GM06990 (cell line): ENCODE results near the gene ZNF592.

ENCODE experiments used
- DNase-seq: peaks from one replicate; pipeline ENCODE4 v3.0.0-alpha.2; 2011; ENCODE audit not compliant: insufficient read length; ENCODE audit errors: extremely low read depth
- H3K27me3 ChIP-seq: replicated peaks from 2 replicates; pipeline ENCODE4 v1.6.0; 2011; ENCODE audit warnings: low read length; ENCODE audit not compliant: control insufficient read depth, insufficient read depth
- H3K36me3 ChIP-seq: 2 replicates; pipeline ENCODE4 v1.5.1; 2011; ENCODE audit warnings: low read length; ENCODE audit not compliant: control insufficient read depth, insufficient read depth
- H3K4me3 ChIP-seq: replicated peaks from 2 replicates; pipeline ENCODE4 v1.5.1; 2011; ENCODE audit warnings: low read depth, mild to moderate bottlenecking, control low read depth, low read length
- TF ChIP-seq, protein P1 (sequence below): IDR thresholded peaks from 2 replicates; pipeline ENCODE4 v1.5.1; 2011; ENCODE audit warnings: low read length, control low read depth, mild to moderate bottlenecking, inconsistent platforms; ENCODE audit not compliant: insufficient read depth, poor library complexity, severe bottlenecking

The ZNF592 gene

GRCh38 chr15:84829428-84829827, 81.0 kb downstream of the ZNF592 start:
- Histone ChIP-seq H3K36me3 (no peaks in the 10 kb centered on the region), H3K4me3 (no peak overlapping the region), H3K27me3 (peaks cover 3% of the 10 kb centered on the region)
- no peak for DNase-seq
- TF ChIP-seq, protein P1, sequence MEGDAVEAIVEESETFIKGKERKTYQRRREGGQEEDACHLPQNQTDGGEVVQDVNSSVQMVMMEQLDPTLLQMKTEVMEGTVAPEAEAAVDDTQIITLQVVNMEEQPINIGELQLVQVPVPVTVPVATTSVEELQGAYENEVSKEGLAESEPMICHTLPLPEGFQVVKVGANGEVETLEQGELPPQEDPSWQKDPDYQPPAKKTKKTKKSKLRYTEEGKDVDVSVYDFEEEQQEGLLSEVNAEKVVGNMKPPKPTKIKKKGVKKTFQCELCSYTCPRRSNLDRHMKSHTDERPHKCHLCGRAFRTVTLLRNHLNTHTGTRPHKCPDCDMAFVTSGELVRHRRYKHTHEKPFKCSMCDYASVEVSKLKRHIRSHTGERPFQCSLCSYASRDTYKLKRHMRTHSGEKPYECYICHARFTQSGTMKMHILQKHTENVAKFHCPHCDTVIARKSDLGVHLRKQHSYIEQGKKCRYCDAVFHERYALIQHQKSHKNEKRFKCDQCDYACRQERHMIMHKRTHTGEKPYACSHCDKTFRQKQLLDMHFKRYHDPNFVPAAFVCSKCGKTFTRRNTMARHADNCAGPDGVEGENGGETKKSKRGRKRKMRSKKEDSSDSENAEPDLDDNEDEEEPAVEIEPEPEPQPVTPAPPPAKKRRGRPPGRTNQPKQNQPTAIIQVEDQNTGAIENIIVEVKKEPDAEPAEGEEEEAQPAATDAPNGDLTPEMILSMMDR: no peak

GRCh38 chr15:84830036-84830435, 81.6 kb downstream of the ZNF592 start:
- Histone ChIP-seq H3K36me3 (no peaks in the 10 kb centered on the region), H3K27me3 (peaks cover 3% of the 10 kb centered on the region), H3K4me3 (no peak overlapping the region)
- no peak for DNase-seq
- TF ChIP-seq, protein P1: no peak

GRCh38 chr15:84831028-84831427, 82.6 kb downstream of the ZNF592 start:
- no peaks in the 10 kb centered on the region for H3K36me3 ChIP-seq
- peaks cover 3% of the 10 kb centered on the region for H3K27me3 ChIP-seq
- TF ChIP-seq, protein P1: no peak
- H3K4me3 ChIP-seq: no peak overlapping the region
- DNase-seq: no peak

GRCh38 chr15:84831613-84832012, 83.2 kb downstream of the ZNF592 start:
- Histone ChIP-seq H3K27me3 (peaks cover 3% of the 10 kb centered on the region), H3K36me3 (no peaks in the 10 kb centered on the region), H3K4me3 (no peak overlapping the region)
- TF ChIP-seq, protein P1: no peak
- DNase-seq: no peak

DNA sequence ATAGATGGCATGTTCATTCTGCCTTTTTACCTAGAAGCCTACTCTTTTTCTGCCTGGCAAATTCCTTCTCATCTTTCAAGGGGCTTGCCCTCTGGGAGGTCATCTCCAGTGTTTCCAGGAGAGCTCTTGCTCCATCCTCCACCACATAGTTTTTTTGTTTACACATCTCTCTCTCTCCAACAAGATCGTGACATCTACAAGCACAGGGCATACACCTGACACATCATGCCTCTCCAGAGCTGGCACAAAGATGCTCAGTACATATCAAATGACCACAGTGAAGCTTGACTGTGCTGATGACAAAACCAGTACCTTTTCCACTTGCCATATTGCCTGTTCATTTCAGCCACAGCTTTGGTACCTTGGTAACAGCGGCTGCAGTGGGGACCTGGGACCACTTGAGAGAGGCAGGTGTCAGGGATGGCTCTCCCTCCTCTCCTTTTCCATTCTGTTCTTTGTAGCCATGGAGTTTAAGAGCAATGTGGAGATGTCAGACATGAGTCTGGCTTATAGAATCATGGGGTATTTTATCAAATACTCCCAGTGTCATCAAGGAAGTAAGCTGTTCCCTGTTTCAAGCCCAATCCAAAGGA, 84.2 kb downstream of the ZNF592 start:
- no peaks in the 10 kb centered on the region for H3K36me3 ChIP-seq
- H3K4me3 ChIP-seq: no peak overlapping the region
- peaks cover 3% of the 10 kb centered on the region for H3K27me3 ChIP-seq
- no peak for DNase-seq
- TF ChIP-seq, protein P1: no peak
